Loucy (cell line): ENCODE data around the gene POU2F1.

Experiments
- H2AFZ ChIP-seq: fragments of 200-600 bp; sonication (generic); 2 replicates; pipeline ENCODE4 v1.6.0; 2016; ENCODE audit warnings: antibody characterized with exemption, mild to moderate bottlenecking, low read length, moderate library complexity
- H3F3A ChIP-seq: fragments of 200-600 bp; 2 replicates; pipeline ENCODE4 v1.6.0; 2016; ENCODE audit warnings: antibody characterized with exemption, low read depth, mild to moderate bottlenecking
- H3K27me3 ChIP-seq: fragments of 200-600 bp; sonication (generic); 2 replicates; pipeline ENCODE4 v1.6.1; 2014; ENCODE audit warnings: low read length, mild to moderate bottlenecking; ENCODE audit not compliant: insufficient read depth, poor library complexity, severe bottlenecking
- H3K36me3 ChIP-seq: fragments of 200-600 bp; sonication (generic); 2 replicates; pipeline ENCODE4 v1.6.1; 2016; ENCODE audit warnings: low read length; ENCODE audit not compliant: insufficient read depth
- H3K4me1 ChIP-seq: fragments of 200-600 bp; sonication (generic); 2 replicates; pipeline ENCODE4 v1.5.1; 2014; ENCODE audit warnings: low read length, mild to moderate bottlenecking; ENCODE audit not compliant: insufficient read depth, poor library complexity, severe bottlenecking
- H3K4me2 ChIP-seq: fragments of 200-600 bp; sonication (generic); 2 replicates; pipeline ENCODE4 v1.6.0; 2014; ENCODE audit warnings: antibody characterized with exemption, low read length, low read depth, mild to moderate bottlenecking; ENCODE audit not compliant: poor library complexity, severe bottlenecking
- H3K4me3 ChIP-seq: fragments of 200-600 bp; sonication (generic); 2 replicates; pipeline ENCODE4 v1.5.1; 2014; ENCODE audit warnings: low read length, mild to moderate bottlenecking, mixed read lengths; ENCODE audit not compliant: poor library complexity, severe bottlenecking
- H3K79me2 ChIP-seq: fragments of 200-600 bp; sonication (generic); 2 replicates; pipeline ENCODE4 v1.6.1; 2014; ENCODE audit warnings: low read length; ENCODE audit not compliant: insufficient read depth
- H3K9ac ChIP-seq: fragments of 200-600 bp; sonication (generic); 2 replicates; pipeline ENCODE4 v1.6.0; 2014; ENCODE audit warnings: mild to moderate bottlenecking, low read depth, low read length, moderate library complexity; ENCODE audit not compliant: poor library complexity, severe bottlenecking
- H3K9me2 ChIP-seq: fragments of 200-600 bp; sonication (generic); replicated peaks from 2 replicates; pipeline ENCODE4 v1.6.1; 2016; ENCODE audit warnings: low read depth, low read length, mixed read lengths
- H3K9me3 ChIP-seq: fragments of 200-600 bp; sonication (generic); 2 replicates; pipeline ENCODE4 v1.6.1; 2014; ENCODE audit warnings: mild to moderate bottlenecking, antibody characterized with exemption, low read length, low read depth; ENCODE audit not compliant: insufficient read depth
- H4K20me1 ChIP-seq: fragments of 200-600 bp; sonication (generic); 2 replicates; pipeline ENCODE4 v1.6.0; 2014; ENCODE audit warnings: antibody characterized with exemption, low read length, mild to moderate bottlenecking; ENCODE audit not compliant: insufficient read depth, poor library complexity, severe bottlenecking
- EZH2phosphoT487 ChIP-seq: fragments of 200-600 bp; IDR thresholded peaks from 2 replicates; pipeline ENCODE4 v1.6.1; 2018; ENCODE audit warnings: antibody characterized with exemption, mild to moderate bottlenecking, moderate library complexity, borderline replicate concordance
- TF ChIP-seq, protein P1 (sequence below): fragments of 200-600 bp; sonication (generic); conservative IDR thresholded peaks from 2 replicates; pipeline ENCODE4 v1.5.1; 2014; ENCODE audit warnings: mild to moderate bottlenecking, antibody characterized with exemption, low read length

The POU2F1 gene

DNA sequence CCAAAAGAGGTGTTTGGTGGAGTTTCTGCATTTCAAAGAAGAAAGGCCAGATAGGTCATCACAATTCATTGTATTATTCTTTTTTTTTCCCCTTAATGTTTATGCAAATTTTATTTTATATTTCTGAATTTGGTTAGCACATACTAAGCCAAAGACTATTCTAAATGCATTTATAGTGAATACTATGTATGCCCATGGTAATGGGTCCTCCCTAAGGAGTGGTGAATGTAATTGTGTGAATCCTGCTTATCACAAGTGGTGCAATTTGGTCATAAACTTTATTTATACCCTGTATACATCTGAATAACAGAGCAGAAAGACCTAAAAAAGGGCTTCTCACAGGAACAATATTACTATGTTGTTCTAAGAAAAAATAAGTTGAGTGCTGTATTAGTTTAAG is 198.6 kb downstream of the POU2F1 start:
- no peak overlapping the region for H3K4me2 ChIP-seq
- H3F3A ChIP-seq: no peaks in the 10 kb centered on the region
- H3K27me3 ChIP-seq: no peaks in the 10 kb centered on the region
- no peaks in the 10 kb centered on the region for H3K9me3 ChIP-seq
- H3K79me2 ChIP-seq: no peaks in the 10 kb centered on the region
- H3K4me3 ChIP-seq: no peak overlapping the region
- no peak overlapping the region for H3K9ac ChIP-seq
- H3K9me2 ChIP-seq: no peaks in the 10 kb centered on the region
- peaks cover 34% of the 10 kb centered on the region; the same call in 1 of the 2 replicates for H3K36me3 ChIP-seq
- H3K4me1 ChIP-seq: peaks cover 20% of the 10 kb centered on the region
- no peak overlapping the region for H2AFZ ChIP-seq
- H4K20me1 ChIP-seq: no peaks in the 10 kb centered on the region
- TF ChIP-seq, protein P1, sequence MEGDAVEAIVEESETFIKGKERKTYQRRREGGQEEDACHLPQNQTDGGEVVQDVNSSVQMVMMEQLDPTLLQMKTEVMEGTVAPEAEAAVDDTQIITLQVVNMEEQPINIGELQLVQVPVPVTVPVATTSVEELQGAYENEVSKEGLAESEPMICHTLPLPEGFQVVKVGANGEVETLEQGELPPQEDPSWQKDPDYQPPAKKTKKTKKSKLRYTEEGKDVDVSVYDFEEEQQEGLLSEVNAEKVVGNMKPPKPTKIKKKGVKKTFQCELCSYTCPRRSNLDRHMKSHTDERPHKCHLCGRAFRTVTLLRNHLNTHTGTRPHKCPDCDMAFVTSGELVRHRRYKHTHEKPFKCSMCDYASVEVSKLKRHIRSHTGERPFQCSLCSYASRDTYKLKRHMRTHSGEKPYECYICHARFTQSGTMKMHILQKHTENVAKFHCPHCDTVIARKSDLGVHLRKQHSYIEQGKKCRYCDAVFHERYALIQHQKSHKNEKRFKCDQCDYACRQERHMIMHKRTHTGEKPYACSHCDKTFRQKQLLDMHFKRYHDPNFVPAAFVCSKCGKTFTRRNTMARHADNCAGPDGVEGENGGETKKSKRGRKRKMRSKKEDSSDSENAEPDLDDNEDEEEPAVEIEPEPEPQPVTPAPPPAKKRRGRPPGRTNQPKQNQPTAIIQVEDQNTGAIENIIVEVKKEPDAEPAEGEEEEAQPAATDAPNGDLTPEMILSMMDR: no peak
- no peak for TF ChIP-seq EZH2phosphoT487

DNA sequence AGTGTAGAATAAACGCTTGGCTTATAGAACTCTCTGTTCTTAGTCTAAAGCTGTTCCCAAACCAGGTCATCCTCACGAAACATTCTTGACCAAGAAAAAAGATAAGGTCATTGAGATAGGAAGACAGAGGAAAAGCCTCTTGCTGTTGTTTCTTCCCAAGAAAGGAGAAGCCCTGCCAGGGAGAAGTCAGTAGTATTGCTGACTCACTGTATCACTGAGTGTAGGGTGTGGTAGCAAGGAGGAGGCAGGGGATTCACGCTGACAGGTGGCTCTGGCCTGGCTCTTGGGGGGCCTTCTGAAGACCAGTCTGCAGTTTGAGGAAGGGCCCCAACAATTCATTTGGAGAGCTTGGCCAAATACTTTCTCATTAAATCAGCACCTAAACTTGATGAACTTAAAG is 199.8 kb downstream of the POU2F1 start:
- Histone ChIP-seq H3K36me3 (peaks cover 26% of the 10 kb centered on the region; the same call in 1 of the 2 replicates), H2AFZ (no peak overlapping the region), H3K9ac (no peak overlapping the region), H3K9me3 (no peaks in the 10 kb centered on the region), H3F3A (no peaks in the 10 kb centered on the region), H3K4me3 (no peak overlapping the region), H3K4me1 (peaks cover 20% of the 10 kb centered on the region), H3K9me2 (no peaks in the 10 kb centered on the region), H3K27me3 (no peaks in the 10 kb centered on the region), H3K79me2 (no peaks in the 10 kb centered on the region), H3K4me2 (no peak overlapping the region), H4K20me1 (no peaks in the 10 kb centered on the region)
- no peak for TF ChIP-seq EZH2phosphoT487

DNA sequence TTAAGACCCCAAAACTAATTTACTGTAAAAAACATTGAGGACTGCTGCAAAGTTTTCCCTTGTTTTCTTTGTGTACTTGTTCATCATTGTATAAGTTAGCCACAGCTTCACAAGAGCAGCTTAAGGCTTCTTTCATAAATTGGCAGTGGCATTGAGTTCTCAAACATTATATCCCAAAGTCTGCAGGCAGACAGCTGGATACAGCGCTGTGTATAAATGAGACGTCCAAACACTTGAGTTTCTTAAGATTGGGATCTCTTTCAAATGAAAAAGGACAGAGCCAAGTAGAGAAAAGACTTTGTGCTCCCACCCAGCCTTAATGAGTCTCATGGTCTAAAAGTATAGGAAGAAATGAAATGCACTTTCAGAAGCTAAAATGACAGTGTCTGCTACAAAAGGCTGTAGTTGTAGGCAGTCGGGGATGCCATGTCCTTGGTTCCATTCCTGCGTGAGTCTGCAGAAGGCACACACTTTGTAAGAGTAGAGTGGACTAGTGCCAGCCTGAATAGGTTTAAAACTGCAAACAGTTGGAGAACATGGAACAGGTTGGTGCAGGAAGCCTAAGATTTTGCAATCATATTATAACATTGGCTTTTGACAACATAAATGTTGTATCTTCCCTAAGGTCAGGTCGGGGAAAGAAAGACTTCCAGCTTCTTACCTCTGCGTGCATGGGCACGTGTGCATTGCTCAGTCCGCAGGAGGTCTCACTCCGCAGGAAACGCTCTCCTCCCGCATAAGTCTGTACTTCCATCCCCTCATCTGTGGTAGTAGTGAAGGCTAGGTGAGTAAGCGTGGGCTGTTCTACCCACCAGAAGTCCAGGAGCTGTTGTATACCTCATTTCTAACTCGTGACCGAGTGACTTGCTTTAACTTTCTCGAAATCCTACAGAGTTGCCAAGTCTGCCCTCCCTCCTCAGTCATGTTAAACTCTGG is 203.3 kb downstream of the POU2F1 start:
- Histone ChIP-seq H3F3A (no peaks in the 10 kb centered on the region), H3K9me3 (no peaks in the 10 kb centered on the region), H3K9me2 (no peaks in the 10 kb centered on the region), H2AFZ (no peak overlapping the region), H3K4me1 (no peaks in the 10 kb centered on the region), H3K4me3 (no peak overlapping the region), H3K9ac (no peak overlapping the region), H3K36me3 (peaks cover 14% of the 10 kb centered on the region; the same call in 1 of the 2 replicates), H3K27me3 (no peaks in the 10 kb centered on the region), H3K79me2 (no peaks in the 10 kb centered on the region), H4K20me1 (no peaks in the 10 kb centered on the region), H3K4me2 (no peak overlapping the region)
- TF ChIP-seq, protein P1: no peak
- no peak for TF ChIP-seq EZH2phosphoT487
